GM19438 (cell line): ENCODE measurements around the gene CDC25A.

Source experiments
- ATAC-seq: cut with Tn5 transposase; IDR thresholded peaks from one replicate; pipeline ENCODE4 v1.9.1; 2021; ENCODE audit warnings: low read depth; ENCODE audit not compliant: unreplicated experiment

Gene CDC25A

DNA sequence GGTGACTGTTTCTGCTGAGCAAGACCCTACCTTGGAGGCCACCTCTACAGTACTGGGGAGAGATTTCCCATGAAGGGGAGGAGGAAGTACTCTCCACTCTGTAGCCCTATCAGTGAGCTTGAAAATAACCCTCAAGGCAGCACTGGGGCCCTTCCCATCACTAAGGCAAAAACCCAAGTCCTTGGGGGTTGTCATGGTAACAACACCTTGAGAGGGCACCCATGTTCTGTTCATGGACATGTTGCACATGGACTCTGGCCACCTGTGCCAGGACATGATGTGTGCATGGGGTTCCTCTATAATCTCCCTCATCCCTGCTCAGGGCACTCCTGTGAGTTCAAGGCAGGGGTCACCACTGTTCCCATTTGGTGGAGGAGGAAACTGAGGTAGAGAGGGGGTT is 10.9 kb upstream of the CDC25A start:
- no peak for ATAC-seq

DNA sequence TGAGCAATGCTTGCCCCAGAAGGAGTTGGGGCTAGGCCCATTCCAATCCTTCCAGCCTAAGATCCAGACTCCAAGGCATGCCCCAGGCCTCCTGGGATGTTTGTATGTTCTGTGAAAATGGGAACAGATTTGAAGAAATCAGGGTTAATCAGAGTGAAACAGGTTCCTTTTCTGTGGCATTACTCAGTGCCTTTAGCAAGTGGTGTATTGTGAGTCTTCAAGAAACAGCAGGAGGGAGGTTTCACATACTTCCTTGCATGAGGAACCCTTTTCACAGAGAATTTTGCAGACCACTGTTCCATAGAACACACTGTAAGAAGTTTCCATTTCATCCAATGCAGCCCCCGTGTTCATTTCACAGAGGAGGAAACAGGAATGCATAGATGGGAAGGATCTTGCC is 8.4 kb upstream of the CDC25A start:
- no peak for ATAC-seq

DNA sequence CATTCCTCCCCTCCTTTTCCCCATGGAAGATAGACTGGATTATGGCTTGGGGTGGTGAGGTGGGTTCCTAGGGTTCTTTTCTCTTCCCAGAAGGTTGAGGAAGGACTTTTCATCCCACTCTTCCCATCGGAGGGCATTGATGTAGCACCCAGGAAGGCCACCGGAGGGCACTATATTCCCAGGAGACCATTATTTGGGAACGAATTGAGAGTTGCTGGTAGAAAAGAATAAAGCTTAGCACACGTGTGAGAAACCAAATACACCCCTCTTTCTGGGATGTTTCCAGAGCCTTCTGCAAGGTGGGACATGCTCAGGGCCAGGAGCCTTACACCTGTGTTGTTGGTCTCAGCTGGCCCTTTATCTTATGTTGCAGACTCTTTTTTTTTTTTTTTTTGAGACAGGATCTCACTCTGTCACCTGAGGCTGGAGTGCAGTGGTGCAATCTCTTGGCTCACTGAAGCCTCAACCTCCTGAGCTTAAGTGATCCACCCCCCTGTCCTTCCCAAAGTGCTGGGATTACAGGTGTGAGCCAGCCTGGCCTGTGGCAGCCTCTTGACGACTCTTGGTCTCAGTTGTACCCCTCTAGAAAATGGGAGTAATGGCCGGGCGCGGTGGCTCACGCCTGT is 6.3 kb upstream of the CDC25A start:
- ATAC-seq: no peak

DNA sequence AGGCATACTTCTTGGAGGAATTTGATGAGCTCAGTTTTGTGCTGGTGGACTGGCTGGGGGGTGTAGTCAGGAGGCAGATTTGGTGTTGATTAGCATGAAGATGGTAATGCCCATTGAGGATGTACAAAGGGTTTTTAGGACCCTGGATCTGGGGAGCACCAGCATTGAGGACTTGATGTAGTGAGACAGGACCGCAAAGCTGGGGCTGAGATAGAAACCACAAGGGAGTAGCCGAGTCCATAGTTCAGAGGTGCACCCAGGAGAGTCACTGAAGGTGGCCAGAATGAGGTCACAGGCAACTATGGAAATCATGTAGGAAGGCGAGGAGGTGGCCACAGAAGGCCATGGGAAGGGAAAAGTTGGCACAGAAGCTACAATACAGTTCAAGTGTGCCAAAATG is 2.7 kb upstream of the CDC25A start:
- no peak for ATAC-seq

GRCh38 chr3:48189321-48189720 is 1.1 kb upstream of the CDC25A start:
- no peak for ATAC-seq

- peak; percentile 22 for ATAC-seq
Measured at GRCh38 chr3:48187579-48188265, 495 bp downstream of the CDC25A start.

DNA sequence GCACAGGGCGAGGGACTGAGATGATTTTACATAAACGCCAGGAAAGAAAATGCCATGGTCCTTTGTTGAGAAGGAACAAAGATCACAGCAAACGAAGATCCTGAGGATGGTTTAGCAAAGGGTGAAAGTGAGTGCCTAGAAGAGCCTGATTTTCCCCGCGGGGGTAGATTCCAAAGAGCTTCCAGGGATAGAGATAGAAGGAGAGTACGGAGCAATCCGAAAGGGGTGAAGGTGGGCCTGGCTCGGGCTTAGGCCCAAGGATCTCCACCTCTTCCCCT is 977 bp downstream of the CDC25A start:
- no peak for ATAC-seq

GRCh38 chr3:48186631-48187300 is 1.5 kb downstream of the CDC25A start:
- ATAC-seq: no peak

GRCh38 chr3:48185129-48185528 is 3.1 kb downstream of the CDC25A start:
- ATAC-seq: no peak

DNA sequence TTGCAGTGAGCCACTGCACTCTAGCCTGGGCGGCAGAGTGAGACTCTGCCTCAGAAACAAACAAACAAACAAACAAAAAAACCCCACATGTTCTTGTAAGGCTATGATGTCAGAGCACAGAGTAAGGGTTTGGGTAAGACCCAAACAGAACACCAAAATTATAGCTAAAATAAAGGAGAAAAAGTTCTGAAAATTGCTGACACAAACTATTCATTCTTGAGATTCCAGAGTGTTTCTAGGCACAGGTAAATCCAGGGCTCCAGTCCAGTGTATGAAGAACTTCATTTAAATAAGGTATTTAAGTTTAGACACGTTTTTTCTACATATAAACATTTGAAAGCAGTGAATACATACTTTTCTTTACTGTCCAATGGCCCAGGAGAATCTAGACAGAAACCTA is 3.9 kb downstream of the CDC25A start:
- no peak for ATAC-seq

- ATAC-seq: no peak
Measured at GRCh38 chr3:48180531-48181253, 7.5 kb downstream of the CDC25A start.

DNA sequence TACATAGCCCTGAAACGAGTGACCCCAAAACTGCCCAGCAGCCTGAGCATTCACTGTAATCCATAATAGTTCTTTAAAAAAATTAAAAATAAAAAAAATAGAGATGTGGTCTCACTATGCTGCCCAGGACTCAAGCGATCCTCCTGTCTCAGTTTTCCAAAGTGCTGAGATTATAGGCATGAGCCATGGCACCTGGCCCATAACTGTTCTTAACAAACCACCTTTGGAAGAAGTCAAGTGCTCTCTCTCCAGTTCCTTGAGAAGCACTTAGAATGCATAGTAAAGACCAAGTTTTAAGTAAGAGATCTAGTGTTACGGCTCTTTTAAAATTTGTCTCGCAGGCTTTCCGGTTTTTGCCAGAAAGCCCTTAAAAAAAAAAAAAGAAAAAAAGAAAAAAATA is 8.2 kb downstream of the CDC25A start:
- no peak for ATAC-seq

DNA sequence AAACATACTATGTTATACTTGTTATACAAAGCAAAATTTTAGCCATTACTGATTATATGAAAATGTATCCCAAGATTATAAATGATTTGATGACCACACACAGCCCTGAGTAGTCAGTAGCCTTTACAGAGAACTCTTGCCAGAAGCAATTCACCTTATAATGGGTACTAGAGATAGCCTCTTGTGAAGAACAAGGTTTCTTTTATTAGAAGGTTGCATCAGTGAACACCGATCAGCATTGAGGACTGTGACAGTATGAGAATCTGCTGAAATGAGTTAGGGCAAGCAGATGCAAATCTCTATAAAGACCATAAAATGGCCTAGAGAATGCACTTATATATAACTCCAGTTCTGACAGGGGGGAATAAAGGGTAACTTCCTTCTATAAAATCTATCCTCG is 10.1 kb downstream of the CDC25A start:
- no peak for ATAC-seq

GRCh38 chr3:48157950-48158376 is 30.3 kb downstream of the CDC25A start:
- ATAC-seq: no peak

- no peak for ATAC-seq
Measured at GRCh38 chr3:48157202-48157840, 30.9 kb downstream of the CDC25A start.

DNA sequence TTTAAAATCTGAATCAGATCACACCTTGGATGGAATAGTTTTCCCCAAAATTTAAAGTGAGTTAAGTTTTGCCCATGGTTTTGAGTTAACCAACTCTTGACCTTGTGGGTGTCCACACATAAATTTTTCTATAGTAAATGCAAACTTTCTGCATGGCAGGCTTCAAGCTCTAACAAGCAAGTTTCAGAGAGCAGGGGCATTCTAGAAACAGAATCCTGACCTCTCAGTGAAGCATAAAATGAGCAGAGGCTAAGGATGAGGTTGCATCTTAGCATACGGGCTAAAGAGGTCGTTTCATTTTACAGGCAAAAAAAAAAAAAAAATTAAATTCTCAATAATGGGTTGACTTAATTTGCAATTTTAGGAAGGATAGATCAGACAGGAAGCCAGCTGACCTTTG is 32.1 kb downstream of the CDC25A start:
- no peak for ATAC-seq

GRCh38 chr3:48155122-48155521 is 33.1 kb downstream of the CDC25A start:
- no peak for ATAC-seq

DNA sequence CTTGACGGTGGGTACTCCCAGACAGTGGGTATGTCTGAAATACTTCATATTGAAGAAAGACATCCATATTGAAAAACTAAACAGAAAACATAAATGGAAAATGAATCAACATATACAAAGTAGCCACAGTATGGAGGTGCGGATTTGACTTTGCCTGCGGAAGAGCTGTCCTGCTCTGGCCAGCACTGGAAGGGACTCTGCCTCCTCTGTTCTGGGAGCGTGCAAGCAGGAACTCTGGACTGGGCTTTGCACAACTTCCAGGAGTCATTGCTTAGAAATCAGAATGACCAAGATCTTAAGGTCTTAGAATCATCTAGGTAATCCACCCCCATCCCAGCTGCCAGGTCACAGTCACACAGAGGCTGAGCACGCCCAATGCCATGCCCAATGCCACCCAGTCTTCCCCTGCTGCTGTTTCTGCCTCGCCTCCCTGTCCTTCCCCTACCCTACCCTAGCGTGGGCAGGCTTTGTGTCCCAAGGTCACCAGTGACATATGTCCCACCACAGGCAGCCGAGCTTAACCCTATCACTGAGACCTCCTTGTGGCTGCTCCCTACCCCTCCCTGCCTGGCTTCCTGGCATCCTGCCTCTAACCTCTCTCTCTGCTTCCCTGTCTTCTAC is 36.3 kb downstream of the CDC25A start:
- ATAC-seq: no peak

DNA sequence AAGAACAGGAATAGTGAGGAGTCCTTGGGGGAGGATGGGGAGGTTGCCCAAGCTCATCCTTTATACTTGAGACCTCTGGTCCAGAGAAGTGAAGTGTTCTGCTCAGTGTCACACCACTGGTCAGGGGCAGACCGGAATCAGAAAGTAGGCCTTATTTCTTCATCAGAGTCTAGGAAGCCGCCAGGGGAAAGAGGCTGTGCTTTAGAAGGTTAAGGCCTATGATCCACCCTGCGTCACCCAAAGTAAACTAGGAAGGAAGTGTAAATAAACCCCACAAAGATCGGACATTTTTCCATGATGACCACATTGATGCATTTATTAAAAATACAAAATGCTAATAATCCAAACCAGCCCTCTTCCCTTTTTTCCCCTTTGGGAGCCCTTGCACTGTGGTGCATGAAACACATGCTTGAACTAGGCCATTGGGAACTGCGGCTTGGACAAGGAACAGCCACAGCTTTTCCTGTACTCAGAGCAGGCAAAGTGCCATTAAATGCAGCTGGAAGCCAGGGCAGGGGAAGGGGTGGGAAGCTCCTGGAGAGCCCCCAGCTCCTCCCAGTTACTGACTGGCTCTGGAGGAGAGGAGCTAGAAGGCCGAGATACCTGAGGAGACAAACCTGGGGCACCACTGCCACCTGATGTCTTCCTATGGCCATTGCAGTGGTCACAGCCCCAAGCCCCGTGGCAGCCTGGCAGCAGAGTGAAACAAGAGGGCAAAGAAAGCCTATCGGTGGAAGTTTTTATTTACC is 37.0 kb downstream of the CDC25A start:
- ATAC-seq: no peak

- ATAC-seq: no peak
Measured at GRCh38 chr3:48143992-48144391, 44.2 kb downstream of the CDC25A start.
